ENCODE measurements around the gene ACTG2.

DNA sequence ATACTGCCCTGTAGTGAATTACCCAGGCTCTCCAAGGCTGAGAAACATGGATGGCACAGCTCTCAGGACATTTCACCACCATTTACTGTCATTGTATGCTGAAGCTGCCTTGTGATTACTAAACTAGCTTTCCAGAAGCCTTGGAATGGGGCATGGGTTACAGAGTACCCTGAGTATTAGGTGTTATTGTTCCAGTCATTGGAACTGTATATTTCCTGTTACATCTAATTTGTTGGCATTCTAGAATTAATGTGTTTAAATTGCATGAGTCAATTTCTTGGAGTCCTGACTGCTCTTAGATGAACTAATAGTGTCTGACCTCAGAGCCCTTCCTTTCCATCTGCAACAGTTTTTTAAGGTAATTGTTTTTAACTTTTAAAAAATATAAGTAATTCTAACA is 42.8 kb downstream of the ACTG2 start:
- TF ChIP-seq, protein P1, sequence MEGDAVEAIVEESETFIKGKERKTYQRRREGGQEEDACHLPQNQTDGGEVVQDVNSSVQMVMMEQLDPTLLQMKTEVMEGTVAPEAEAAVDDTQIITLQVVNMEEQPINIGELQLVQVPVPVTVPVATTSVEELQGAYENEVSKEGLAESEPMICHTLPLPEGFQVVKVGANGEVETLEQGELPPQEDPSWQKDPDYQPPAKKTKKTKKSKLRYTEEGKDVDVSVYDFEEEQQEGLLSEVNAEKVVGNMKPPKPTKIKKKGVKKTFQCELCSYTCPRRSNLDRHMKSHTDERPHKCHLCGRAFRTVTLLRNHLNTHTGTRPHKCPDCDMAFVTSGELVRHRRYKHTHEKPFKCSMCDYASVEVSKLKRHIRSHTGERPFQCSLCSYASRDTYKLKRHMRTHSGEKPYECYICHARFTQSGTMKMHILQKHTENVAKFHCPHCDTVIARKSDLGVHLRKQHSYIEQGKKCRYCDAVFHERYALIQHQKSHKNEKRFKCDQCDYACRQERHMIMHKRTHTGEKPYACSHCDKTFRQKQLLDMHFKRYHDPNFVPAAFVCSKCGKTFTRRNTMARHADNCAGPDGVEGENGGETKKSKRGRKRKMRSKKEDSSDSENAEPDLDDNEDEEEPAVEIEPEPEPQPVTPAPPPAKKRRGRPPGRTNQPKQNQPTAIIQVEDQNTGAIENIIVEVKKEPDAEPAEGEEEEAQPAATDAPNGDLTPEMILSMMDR (IDR thresholded peaks at IDR 0.05), result no peak
- TF ChIP-seq SIN3A (IDR thresholded peaks at IDR 0.05; ENCODE audit: borderline replicate concordance, insufficient read depth, low read depth, low read length), result no peak
- no peak for TF ChIP-seq POLR2AphosphoS5 (IDR thresholded peaks at IDR 0.05; ENCODE audit: low read depth, low read length)
- TF ChIP-seq, protein P2, sequence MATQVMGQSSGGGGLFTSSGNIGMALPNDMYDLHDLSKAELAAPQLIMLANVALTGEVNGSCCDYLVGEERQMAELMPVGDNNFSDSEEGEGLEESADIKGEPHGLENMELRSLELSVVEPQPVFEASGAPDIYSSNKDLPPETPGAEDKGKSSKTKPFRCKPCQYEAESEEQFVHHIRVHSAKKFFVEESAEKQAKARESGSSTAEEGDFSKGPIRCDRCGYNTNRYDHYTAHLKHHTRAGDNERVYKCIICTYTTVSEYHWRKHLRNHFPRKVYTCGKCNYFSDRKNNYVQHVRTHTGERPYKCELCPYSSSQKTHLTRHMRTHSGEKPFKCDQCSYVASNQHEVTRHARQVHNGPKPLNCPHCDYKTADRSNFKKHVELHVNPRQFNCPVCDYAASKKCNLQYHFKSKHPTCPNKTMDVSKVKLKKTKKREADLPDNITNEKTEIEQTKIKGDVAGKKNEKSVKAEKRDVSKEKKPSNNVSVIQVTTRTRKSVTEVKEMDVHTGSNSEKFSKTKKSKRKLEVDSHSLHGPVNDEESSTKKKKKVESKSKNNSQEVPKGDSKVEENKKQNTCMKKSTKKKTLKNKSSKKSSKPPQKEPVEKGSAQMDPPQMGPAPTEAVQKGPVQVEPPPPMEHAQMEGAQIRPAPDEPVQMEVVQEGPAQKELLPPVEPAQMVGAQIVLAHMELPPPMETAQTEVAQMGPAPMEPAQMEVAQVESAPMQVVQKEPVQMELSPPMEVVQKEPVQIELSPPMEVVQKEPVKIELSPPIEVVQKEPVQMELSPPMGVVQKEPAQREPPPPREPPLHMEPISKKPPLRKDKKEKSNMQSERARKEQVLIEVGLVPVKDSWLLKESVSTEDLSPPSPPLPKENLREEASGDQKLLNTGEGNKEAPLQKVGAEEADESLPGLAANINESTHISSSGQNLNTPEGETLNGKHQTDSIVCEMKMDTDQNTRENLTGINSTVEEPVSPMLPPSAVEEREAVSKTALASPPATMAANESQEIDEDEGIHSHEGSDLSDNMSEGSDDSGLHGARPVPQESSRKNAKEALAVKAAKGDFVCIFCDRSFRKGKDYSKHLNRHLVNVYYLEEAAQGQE (IDR thresholded peaks at IDR 0.05; ENCODE audit: insufficient read depth in 1 of 2, low read depth in 2 of 2, low read length in 1 of 2), result no peak

Measured in Panc1 (cell line).